Activated CD8-positive, alpha-beta memory T cell treated with anti-CD3 and anti-CD28 coated beads for 4 hours (primary cell): ENCODE results near the gene ARFGEF2.
"Not testable (repeated sequence)": the region's sequence is repeated elsewhere in the genome, so short reads cannot be mapped to it uniquely, and the experiment has no call there.

ENCODE experiments used
- DNase-seq, 2 donors: peaks; one replicate each; pipeline ENCODE4 v3.0.0-alpha.2; 2020; ENCODE audit warnings: low read depth in 2 of 2

The ARFGEF2 gene

GRCh38 chr20:48921168-48921882 is at the start of gene ARFGEF2:
Gene ARFGEF2 (plus strand): TSS chr20:48921711. CDS start chr20:48921890, 179 bp downstream.
- peak; percentile 82 to 84 for DNase-seq

- no peak for DNase-seq
These were observed 46.1 kb upstream of the ARFGEF2 start for GRCh38 chr20:48875233-48875913.

GRCh38 chr20:48875914-48876240 is 45.6 kb upstream of the ARFGEF2 start:
- no peak for DNase-seq

DNA sequence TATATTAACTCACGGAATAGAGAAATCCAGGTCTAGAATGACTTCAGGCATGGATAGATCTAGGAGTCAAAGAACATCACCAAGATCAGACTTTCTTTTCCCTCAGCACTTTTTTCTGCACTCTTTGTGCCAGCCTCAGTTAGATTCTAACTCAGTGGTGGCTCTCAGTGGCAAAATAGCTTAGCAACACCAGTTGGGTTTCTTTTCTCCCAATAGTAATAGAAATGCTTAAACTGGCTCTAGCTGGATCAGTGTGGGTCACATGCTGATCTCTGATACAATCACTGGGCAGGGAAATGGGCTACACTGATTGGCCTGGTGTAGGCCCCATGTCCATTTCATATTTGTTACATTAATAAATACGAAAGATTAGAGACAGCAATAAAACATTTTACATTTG is 44.2 kb upstream of the ARFGEF2 start:
- no peak for DNase-seq

DNA sequence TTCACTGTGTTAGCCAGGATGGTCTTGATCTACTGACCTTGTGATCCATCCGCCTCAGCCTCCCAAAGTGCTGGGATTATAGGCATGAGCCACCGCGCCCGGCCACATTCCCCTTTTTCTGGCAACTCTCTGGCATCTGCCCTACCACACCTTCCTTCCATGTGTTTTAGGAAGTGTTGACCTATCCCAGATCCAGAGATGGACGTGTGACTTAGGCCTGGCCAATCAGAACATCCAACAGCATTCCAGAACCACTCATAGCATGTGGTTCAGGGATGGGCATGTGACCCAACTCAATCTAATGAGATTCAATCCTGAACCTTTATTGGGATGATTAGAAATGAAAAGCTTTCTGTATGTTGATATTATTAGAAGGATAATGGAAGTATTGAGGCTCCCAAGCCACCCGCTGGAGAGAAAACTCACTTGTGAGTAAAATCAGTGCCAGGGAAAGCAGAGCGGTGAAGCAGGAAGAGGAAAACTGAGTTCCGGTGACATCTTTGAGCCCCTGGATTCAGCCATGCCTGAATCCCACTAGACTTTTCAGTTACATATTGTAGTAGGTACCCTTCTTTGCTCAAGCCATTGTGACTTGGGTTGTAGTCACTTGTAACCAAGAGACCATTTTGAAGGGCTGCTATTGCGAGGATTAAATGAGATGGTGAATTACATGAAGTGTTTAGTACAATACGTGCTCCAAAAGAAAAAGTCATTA is 42.8 kb upstream of the ARFGEF2 start:
- DNase-seq: no peak

DNA sequence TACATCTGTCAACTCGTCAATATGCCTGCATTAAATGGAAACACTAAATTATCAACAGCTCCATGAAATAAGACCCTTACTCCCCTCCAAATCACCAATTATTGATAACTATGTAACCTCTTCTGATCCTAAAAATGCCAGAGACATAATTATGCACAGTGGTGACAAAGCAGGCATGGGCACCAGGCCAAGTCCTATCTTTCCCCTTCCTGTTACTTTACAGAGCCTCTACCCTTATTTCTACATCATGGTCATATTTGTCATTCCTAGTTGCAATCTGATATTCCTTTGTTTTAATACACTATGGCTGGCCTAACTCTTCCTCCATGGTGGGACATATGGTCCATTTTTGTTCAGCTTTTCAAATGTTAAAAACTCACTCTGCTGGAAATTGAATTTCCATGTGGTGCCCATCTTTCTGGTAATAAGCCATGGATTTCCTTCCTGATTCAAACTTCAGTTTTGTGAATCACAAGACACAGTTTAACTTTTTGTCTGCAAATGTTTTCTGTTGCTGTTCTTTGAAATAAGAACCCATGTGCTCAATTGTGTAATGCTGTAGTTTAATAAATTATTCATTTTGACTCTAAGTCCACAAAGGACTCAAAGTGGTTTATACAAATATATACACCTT is 41.8 kb upstream of the ARFGEF2 start:
- DNase-seq: no peak

DNA sequence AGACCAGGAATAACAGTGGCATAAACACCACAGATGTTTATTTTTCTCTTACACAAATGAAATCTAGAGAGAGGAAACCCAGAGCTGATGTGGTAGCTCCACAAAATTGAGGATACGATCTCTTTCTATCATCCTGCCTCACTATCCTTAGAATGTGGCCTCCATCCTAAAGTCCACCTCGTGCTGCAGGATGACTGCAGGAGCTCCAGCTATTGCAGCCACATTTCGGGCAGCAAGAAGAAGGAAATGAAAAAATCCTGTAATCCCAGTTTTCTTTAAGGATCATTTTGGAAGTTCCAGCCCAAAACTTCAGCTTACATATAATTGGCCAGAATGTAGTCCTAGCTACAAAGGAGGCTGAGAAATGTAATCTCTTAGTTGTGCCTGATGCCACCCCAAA is 41.2 kb upstream of the ARFGEF2 start:
- DNase-seq: no peak

DNA sequence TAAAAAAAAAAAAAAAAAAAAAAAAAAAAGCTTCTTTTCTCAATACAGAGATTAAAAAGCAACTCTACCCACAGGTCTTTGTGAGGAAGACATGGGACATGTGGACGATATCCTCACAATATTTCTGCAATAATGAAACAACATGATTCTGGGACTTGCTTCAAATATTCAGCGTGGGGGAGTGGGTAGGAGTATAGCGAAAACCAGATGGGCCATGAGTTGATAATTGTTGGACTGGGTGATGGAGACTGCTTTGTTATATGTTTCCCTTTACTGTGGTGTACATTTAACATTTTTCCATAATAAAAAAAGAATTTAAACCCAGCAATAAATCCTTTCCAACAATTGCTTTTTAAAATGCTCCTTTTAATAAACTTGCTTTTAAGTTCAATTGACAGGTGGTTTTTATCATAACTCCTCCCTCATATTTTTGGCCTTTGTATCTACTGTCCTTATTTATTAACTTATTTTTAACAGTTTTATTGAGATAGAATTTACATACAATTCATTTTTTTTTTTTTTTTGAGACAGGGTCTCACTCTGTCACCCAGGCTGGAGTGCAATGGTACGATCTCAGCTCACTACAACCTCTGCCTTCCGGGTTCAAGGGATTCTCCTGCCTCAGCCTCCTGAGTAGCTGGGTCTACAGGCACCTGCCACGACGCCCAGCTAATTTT is 40.4 kb upstream of the ARFGEF2 start:
- DNase-seq: no peak

- no peak for DNase-seq
These were observed 36.3 kb upstream of the ARFGEF2 start for GRCh38 chr20:48885237-48885636.

DNA sequence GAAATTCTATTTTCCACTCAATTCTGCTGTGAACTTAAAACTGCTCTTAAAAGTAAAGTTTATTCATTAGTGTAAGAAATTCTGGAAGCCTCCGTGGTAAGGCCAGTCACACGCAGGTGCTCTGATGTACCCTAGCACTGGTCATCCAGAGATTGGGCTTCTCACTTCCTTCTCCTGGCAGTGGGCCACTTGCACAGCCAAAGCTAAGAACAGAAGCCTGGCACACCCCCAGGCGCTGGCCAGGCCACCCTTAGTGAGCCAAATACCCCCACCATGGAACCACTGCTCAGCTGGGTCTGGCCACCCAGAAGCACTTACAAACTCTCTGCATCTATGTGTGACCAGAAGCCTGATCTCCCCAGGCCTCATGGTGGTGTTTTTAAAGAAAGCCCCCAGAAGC is 35.3 kb upstream of the ARFGEF2 start:
- DNase-seq: no peak

DNA sequence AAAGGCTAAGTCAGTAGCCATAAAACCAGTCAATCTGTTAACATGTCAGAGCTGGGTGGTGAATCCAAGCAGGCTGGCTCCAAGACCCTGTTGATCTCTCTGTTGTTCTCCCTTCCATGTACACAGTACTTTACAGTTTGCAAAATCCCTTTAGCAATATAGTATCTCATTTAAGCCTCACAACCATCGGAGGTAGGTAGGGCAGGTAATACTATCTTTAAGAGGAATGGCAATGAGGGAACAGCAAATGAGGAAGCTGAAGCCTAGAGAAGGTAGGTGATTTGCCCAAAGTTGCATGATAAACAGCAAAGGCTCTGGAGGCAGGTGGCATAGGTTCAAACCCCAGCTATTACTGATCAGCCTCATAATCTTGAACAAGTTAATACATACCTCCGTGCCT is 34.7 kb upstream of the ARFGEF2 start:
- no peak for DNase-seq

- not testable (repeated sequence) for DNase-seq
These were observed 33.0 kb upstream of the ARFGEF2 start for GRCh38 chr20:48888517-48888916.

DNA sequence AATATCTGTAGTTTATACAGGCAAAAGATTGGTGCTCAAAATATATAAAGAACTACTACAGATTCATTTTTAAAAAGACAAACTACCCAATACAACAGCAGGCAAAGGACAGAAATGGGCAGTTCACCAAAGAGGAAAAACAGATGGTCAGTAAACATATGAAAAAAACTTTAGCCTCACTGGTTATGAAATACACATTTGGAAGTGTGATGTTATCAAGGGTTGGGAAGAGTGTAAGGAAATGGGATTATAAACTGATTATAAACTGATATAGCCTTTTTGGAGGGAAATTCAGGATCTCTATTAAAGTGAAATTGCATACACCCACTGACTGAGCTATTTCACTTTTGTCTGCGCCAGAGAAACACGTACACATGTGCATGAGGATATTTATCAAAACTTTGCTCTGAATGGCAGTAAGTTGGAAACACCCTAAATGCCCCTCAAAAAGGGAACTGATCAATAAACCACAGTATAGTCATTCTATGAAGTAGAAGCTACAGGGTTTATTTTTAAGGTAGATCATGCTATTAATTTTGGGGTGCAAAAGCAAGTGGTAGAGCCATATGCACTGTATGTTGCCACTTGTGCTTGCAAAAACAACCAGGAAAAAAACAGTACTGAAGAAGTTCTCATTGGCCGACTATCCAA is 32.2 kb upstream of the ARFGEF2 start:
- no peak for DNase-seq

DNA sequence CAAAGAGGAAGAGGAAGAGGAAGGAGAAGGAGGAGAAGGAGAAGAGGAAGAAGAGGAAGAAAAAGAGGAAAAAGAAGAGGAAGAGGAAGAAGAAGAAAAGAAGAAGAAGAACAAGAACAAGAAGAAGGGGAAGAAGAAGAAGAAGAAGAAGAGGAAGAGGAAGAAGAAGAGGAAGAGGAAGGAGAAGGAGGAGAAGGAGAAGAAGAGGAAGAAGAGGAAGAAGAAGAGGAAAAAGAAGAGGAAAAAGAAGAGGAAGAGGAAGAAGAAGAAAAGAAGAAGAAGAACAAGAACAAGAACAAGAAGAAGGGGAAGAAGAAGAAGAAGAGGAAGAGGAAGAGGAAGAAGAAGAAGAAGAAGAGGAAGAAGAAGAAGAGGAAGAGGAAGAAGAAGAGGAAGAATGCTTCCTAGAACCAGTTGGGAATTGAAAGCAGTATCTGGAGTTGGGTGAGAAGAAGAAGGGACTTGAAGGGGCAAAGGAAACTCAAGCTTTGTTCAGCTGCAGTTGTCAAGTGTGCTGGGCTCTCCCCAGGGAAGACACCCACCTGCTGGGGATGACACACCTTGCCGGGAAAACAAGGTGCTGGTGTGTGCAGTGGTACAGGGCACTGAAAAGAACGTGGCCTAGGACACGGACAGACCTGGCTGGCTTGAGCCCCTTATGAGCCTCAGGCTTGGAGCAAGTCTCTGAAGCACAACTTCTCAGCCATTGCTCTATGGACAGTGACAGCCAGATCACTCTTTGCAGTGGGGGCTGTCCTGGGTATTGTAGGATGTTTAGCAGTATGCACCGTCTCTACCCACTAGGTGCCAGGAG is 30.1 kb upstream of the ARFGEF2 start:
- no peak for DNase-seq

- no peak for DNase-seq
These were observed 29.5 kb upstream of the ARFGEF2 start for GRCh38 chr20:48892049-48892470.

GRCh38 chr20:48892891-48893290 is 28.6 kb upstream of the ARFGEF2 start:
- no peak for DNase-seq

DNA sequence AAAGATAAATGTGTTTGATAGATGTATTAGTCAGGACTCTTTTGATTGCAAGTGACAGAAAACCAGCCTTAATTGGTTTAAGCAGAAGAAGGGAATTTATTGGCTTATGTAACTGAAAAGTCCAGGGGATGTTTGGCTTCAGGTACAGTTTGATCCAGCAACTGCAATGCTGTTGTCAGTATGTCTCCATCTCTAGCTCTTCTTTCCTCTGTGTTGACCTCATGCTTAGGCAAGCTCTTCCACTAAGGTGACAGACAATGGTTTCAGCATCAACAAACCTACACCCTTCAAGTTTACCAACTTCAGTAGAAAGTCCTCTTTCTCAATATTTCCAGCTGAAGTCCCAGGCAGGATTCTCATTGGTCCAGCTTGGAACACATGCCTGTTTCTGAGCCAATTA is 28.1 kb upstream of the ARFGEF2 start:
- no peak for DNase-seq

- DNase-seq: no peak
These were observed 24.1 kb upstream of the ARFGEF2 start for GRCh38 chr20:48897305-48898010.

DNA sequence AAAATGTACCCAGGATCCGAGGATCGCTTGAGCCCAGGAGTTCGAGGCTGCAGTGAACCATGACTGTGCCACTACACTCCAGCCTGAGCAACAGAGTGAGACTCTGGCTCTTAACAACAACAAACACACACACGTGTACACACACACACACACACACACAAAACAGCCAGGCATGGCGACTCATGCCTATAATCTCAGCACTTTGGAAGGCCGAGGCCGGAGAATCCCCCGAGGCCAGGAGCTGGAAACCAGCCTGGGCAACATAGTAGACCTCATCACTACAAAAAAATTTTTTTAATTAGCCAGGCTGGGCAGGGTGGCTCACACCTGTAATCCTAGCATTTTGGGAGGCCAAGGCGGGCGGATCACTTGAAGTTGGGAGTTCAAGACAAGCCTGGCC is 23.3 kb upstream of the ARFGEF2 start:
- DNase-seq: no peak
